Activated CD8-positive, alpha-beta memory T cell treated with anti-CD3 and anti-CD28 coated beads for 4 hours (primary cell): ENCODE measurements around the gene TM4SF4.

Source experiments
- DNase-seq, 2 donors: peaks; one replicate each; pipeline ENCODE4 v3.0.0-alpha.2; 2020; ENCODE audit warnings: low read depth in 2 of 2

The TM4SF4 gene

DNA sequence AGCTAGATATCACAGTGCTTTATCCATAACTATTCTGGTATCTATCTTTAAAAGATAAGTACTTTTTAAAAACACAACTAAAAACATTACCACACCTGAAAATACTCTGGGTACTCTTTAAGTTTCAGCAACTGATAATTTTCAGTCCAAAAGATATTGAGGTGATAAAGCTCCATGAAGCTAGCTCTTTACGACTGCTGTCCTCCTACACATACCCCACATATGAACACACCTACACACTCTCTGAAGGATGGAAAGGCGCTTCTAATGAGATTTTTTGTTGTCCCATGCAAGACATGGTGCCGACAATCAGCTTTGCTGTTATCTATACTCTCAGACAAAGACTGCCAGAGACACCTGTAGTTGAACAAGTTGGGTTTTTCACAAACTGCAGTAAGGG is 19.1 kb upstream of the TM4SF4 start:
- DNase-seq: no peak

DNA sequence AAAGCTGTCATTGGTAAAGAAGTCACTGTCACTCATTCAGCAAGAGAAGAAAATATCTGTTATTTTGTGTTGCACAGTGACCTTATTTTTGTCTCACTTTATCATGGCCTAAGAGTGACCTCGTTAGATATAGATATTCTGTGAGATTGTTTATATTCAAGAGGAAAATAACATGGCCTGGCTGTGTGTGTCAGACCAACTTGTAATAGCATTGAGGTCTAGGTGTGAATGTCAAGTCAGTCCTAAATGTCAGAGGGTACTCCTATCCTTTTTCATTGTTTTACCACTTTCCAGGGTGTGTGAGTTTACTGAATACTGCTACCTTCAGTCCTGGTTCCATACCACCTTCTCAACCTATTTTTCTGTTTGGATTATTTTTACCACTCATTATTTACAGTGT is 18.5 kb upstream of the TM4SF4 start:
- DNase-seq: no peak

DNA sequence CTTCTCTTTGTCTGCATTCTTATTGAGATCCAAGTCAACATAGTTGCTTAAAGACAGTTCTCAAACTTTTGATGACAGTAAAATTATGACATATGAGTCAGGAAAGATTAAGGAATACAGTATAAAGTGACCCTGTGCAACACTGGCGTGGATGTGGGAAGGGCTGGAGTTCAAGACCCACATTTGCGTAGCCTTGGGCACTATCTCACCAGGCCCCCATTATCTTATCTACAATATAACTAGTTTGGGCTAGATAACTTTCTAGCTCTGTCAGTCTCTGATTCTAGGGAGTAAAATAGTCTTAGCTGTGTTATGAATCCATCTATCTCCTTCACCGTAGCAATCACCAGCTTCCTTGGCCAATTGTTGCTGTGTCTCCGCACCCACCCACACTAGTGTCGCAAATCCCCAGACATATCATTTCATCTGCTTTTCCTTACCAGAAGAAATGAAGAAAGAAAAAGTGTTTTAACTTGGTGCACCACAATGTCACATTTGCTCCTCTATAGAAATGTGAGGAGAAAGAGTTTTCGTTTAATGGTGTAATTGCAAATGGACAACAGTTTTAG is 14.9 kb upstream of the TM4SF4 start:
- DNase-seq: no peak

DNA sequence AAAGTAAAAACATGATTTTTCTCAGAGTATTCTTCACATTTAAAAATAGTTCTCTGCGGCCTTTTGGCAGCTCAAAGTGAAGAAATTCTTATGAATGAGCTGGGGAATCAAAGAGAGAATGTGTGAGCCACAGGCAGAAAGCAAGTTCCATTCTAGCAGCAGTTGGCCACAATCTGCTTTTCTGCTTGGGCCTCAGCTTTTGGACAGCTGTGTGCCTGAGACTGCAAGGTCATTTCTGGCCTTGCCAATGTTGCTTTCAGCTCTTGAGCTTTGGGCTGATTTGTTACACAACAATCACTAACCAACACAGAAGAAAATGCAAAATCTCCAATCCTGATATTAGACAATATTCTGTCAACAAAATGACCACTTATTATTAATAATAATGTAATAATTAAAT is 14.4 kb upstream of the TM4SF4 start:
- DNase-seq: no peak

DNA sequence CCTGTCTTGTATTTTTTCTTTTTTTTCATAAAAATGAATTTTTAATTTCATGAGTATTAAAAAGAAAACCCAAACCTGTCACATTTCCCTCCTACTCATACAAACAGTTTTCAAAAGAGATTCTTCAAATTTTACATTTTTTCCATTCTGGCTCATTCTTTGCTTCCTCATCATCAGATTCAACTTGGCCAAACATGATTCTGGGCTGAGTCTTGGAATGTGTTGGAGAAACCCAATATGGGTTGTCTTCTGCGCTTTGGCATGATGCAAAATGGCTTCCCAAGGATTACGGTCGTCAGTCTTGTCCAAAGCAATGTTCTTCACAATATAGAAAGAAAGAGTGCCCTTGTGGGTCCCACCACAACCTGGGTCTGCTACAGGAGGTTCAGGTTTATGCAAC is 12.4 kb upstream of the TM4SF4 start:
- DNase-seq: no peak

DNA sequence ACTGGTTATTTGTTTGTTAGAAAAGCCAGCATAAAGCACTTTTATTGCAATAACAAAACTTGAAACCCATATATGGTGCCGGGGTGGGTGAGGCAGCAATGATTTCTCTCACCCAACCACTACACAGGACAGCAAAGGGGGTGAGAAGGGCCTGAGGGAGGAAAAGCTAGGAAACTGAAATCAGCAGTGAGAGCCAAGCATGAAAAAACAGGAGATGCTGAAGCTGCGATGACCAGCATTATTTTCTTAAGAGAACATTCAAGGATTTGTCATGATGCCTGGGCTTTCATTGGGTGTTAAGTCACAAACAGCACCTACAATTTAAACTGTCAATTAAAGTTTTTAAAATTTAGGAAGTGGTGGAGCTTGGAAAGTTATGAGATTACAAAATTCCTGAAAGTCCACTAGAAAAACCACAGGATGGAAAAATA is 11.9 kb upstream of the TM4SF4 start:
- no peak for DNase-seq

DNA sequence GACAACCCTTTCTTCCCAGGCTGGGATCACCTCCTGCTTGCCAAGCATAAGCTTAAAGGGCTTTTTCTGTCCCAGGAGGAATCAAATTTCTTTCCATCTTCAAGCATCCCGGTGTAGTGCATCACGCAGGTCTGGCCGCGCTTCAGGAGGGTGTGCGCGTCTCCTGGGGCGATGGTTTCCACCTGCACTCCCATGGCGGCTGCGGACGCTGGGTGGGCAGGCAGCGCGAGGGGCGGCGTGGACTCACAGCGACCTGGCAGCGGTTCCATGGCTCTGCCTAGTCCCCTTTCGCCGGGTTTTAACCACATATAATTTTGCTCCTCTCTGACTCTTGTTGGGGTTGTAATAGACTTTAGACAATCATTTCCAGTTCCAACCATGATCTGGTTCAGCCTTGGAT is 10.6 kb upstream of the TM4SF4 start:
- DNase-seq: no peak

DNA sequence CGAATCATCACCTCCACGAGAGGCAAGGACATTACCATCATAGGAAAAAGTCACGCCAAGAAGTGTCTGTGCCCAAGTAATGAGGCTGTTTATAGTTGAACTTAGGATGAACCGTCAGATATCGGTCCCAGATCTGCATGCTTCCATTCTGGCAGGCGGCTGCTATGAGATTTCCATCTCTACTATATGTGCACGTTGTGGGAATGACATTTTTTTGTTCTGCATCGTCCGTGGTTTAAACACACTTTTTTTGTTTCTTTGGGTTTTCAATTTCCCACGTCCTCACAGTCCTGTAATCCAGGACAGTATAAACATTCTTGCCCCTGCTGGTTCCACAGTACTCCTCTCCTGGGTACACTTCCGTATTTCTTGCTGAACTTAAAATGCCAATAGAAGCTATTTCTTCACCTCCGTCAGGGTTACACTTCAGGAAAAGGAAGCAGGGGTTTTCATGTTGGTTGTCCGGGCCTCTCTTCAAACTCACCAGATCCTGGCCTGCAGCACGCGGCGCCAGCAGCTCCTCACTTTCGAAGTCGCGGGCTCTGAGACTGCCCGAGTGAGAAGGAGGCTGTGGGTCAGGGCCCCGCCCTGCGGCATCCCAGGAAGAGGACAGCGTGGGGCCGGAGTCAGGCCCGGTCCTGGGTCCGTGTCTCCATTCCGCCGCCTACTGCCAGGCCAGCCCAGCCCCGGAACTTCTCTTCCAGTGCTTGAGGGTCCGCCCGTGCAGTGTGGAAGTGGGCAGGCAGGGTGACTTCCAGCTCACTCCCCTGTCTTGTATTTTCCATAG is 9.8 kb upstream of the TM4SF4 start:
- DNase-seq: no peak

DNA sequence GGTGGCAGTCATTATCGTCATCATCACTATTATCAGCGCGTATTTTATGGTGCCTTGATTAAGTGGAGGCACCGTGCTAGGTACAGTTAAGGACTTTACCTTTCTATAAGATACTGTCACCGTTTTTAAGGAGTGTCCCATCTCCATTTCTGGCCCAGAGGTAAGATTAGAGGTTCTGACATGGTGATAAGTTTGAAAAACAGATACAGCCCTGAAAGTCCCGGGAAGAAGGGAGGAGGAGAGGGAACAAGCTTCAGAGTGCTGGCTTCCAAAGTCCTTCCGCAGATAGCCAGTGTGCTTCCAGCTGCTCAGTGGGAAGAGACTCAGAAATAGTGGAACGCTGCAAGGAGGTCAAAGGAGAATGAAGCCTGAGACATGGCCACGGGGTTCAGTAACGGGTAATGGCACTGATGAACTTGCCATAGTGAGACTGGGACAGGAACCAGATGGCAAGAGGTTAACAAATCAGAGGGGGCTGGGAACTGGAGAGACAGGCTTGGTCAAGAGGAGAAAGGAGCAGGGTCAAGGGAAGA is 9.1 kb upstream of the TM4SF4 start:
- DNase-seq: no peak

DNA sequence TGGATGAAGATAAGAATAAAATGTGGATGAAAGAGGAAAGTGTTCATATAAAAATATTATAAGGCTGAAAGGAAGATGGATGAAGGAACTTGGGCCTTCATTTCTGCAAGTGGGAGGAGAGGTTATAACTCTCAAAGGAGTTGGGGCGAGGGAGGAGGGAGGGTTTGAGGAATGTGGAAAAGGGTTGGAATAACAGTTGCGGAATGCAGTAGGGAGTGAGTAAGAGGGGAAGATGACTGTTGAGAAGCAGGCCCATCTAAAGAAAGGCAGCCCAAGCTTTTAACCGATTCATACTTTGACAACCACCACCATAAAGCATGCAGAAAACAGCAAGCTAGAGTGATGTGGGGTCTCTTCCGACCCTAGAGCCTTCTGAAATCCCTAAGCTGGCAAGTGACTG is 8.3 kb upstream of the TM4SF4 start:
- no peak for DNase-seq

DNA sequence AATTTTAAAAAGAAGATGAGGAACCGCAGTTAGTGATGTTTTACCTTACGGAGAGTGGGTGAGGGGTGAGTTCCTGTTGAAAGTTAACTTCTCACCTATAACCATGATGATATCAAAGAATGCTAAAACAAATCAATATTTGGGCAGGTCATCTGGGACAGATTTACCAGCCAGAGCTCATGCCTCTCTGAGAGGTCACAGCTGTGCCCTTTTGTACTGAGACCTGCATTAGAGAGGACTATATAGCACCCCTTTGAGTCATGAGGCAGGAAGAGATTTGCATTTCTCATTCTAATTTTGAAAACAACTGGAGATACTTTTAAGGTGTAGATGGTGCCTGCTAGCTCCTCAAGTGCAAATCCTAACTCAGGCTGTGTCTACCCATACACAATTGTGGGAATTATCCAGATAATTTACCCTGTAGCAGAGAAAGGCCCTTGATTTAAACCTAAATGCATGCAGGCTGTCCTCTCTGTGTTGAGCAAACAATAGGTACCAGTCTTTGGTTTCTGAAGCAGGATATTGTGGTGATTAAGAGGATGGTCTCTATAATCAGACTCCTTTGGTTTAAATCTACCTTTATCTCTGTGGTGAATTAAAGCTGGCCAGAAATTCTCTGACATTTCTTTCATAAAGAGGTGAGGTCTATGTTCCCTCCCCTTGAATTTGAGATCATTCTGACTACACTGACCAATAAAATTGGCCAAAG is 5.8 kb upstream of the TM4SF4 start:
- no peak for DNase-seq

DNA sequence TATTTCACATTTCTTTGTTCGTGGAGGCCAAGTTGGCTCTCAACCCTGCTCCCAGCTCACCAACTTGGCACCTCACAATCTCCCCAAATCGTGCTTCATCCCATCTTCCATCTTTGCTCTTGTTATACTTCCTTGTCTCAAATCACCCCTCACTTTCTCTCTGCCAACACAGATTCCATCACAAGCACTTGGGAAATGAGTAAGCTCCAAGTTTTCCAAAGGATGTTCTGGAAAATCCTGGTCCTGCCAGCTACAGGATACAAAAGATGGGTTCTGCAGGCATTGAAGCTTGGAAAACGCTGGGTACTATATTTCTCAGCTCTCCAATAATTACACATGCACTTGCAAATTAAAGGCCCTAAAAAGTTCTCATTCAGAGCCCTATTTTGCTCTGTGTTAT is 4.1 kb upstream of the TM4SF4 start:
- DNase-seq: no peak

DNA sequence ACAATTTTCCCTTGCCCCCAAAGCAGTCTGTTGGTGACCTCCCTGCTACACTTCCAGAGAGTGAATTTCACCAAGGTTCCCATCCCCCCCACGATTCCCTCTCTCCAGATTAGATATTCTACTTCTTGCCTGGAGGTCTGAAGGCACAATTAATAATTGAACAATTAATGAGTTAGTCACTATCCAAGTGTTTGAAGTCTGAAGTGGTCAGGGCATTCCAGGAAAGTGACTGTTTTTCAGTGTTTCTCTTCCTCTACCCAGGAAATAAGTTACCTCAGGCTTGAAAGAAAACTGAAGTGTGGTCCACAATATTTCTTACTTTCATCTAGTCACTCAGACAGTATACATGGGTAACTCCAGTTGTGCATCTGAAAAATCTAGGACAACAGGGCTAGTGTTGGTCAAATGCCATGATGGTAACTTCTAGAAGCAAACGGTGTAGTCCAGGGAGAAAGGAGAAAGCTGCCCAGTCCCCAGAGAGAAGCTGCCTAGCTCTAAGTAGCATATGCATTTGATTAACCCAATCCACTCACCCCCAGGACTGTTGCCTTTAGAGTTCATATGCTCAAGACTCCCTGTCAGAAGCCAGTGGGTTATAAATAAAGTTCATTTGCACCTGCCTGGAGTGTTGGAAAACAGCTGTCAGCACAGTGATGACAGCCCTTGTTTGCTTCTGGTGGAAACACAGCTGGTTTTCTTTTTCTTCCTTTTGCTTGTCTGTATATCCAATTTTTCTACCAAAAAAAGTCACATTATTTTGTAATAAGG is 2.3 kb upstream of the TM4SF4 start:
- no peak for DNase-seq

DNA sequence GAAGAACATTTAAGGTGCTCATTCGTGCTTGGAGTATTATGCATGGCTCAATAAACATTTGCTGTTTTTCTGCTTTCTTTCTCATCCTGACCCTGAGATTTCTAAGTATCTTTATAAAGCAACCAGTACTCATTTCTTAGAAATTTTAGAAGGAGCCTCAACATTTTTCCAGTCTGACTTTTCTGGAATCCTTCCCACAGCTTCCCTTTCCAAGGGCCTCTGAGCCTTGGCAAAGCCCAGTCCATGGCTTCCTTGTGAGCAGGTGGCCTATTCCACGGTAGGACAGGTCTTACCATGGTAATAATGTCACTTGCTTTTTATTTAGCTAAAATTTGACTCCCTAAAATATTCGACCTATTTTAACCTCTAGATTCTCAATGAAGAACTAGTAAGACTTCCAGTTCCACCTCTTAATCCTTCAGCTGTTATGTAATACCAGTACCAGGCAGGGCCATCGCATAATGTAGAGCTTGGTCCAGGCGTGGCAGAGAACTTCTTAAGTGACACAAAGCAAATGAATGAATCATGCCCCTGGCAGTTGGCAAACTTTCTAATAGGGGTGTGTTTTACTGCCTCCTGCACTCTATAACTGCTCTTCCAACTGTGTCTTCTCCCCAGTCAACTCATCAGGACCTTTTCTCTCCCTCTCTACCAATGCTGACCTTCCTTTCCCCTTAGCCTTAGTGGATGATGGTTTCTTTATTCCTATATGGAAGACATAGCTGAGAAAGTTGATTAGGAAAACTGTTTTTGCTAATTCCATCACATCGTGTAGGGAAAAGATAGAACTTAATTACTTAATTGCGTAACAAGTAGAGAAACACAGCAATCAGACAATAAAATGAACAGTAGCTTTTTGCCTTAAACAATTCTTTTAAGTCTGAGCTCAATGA is 894 bp upstream of the TM4SF4 start:
- DNase-seq: no peak

DNA sequence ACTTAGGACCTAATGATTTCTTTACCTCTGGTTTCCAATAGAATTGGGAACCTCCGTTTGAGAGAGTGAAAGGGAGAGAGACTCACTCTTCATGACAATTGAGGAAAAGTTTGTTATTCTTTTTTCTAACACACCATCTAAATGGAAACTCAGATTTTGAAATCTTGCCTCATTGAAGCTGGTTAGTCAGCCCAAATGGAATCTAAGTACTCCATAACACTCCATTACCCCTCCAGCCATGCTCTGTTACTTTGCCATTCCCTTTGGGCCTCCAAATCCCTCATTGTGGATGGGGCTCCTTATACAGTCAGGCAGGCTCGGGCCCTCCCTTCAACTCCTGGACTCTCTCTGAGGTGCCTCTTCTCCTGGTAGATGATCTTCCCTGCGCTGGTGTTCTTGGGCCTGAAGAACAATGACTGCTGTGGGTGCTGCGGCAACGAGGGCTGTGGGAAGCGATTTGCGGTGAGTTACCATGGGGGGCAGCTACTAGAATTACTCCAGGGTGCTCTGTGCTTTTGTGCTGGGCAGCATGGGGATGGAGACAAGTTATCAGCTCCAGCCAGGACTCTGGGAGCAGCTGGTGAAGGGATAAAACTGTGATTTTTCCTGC is 1.1 kb downstream of the TM4SF4 start:
- DNase-seq: no peak

DNA sequence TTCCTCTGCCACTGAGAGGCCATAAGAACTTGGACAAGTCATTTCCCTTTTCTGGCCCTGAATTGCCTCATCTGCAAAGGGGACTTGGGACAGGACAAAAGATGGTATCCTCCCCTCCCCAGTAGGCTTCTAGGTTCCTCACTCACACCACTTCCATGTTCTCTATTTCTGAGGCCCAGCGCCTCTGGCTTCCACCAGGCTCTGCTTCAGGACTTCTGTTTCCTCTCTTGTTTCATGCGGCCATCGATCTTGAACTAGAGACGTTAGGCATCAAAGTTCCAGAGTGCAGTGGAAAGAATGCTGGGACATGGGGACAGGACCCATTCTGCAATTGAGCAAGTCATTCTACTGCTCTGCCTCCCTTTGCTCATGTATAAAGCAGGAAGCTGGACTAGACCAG is 1.7 kb downstream of the TM4SF4 start:
- DNase-seq: no peak

DNA sequence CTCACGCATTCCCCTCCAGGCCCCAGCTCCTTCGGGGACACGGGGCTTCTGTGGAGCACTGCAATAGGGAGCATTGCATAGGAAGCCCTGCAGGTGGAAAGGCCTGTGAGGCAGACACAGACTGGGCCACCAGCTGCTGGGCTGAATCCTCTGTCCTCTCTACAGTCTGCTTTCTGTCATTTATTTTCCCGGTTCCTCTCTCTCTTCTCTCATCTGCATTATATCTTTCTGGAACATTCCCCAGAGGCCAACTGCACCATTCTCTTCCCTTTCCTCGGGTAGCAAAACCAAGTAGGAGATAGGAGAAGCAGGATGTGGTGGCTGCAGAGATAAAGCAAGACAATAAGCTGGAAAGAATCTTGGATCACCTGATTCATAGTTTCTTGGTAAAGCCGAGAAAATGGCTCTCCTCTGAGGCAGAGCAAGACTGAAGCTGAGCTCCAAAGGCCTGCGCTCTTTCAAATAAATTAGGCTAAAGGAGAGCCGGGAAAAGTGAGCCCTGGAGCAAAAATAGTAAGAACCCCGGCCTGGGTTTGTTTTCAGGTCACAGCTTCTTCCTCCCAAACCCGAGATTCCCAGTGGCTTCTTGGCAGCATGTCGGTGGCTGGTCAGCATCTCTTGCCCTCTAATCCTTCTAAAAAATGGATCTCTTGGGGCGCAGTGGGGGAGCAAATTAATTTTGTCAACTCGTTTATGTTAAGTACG is 5.3 kb downstream of the TM4SF4 start:
- no peak for DNase-seq

DNA sequence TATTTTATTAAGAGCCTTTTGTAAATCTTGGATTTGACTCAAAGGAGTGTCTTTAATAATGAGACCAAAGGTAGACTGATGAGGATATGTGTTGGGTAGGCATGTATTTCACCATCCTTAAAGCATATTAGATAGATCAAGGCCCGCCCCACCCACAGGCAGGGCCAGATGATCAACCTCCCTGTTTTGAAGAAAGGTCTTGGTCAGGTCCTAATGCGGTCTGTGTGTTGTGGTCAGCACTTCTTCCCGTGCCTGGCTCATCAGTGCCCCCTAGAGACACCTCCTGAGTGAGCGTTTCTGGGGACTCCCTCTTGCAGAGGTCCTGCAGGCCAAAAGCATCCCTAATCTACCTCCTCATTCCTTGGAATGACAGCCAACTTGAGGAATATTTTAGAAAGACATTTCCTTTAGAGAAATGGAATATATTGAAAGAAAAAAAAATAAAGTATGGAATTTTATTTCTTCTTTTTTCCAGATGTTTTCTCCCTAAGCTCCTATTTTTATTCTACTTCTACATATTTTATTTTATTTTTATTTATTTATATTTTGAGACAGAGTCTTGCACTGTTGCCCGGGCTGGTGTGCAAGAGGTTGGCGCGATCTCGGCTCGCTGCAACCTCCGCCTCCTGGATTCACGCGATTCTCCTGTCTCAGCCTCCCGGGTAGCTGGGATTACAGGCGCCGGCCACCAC is 6.0 kb downstream of the TM4SF4 start:
- DNase-seq: peak in 1 of 2 donors; percentile 10

DNA sequence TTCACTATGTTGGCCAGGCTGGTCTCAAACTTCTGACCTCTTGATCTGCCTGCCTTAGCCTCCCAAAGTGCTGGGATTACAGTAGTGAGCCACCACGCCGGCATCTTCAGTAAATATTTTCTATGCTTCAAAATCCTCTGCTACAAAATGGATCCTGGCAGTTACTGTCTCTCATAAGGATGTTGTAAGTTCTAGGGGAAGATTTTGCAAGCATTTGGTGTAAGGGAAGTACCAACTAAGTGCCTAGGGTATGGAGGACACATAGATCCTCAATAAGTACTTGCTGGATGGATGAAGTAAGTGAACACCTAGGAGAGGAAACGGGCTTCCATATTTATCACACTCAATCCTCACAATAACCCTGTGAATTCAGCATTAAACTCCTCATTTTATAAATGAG is 6.6 kb downstream of the TM4SF4 start:
- DNase-seq: no peak
